B cell (primary cell): Measurements from ENCODE around the gene NOL4L.

Experiments used
- EZH2 ChIP-seq: IDR thresholded peaks from 2 replicates; pipeline ENCODE4 v1.6.1; 2012; ENCODE audit warnings: borderline replicate concordance, low read depth, mild to moderate bottlenecking, moderate library complexity, low read length; ENCODE audit not compliant: insufficient read depth, poor library complexity, severe bottlenecking
- TF ChIP-seq, protein P1 (sequence below): fragments of 200-600 bp; IDR thresholded peaks from one replicate; pipeline ENCODE4 v1.8.0; 2022; ENCODE audit warnings: antibody characterized with exemption, mild to moderate bottlenecking

DNA sequence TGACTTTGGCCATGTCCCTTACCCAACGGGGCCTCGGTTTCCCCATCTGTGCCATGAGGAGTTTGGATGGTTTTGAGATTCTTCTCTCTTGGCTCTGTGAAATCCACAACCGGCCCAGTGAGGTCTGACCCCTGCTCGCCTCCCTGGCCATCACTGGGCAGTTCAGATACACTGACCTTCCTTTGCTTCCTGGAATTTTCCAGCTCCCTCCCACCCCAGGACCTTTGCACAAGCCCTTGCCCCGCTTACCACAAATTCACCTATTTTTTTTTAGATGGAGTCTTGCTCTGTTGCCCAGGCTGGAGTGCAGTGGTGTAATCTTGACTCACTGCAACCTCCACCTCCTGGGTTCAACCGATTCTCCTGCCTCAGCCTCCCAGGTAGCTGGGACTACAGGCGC, 12.6 kb upstream of the NOL4L start:
- TF ChIP-seq, protein P1, sequence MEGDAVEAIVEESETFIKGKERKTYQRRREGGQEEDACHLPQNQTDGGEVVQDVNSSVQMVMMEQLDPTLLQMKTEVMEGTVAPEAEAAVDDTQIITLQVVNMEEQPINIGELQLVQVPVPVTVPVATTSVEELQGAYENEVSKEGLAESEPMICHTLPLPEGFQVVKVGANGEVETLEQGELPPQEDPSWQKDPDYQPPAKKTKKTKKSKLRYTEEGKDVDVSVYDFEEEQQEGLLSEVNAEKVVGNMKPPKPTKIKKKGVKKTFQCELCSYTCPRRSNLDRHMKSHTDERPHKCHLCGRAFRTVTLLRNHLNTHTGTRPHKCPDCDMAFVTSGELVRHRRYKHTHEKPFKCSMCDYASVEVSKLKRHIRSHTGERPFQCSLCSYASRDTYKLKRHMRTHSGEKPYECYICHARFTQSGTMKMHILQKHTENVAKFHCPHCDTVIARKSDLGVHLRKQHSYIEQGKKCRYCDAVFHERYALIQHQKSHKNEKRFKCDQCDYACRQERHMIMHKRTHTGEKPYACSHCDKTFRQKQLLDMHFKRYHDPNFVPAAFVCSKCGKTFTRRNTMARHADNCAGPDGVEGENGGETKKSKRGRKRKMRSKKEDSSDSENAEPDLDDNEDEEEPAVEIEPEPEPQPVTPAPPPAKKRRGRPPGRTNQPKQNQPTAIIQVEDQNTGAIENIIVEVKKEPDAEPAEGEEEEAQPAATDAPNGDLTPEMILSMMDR = no peak
- TF ChIP-seq EZH2 = no peak
